NCI-H82 (cell line): ENCODE results near the gene SNAP25.

Source experiments
- DNase-seq: peaks from one replicate; lab custom pipeline; 2025; lab: John Stamatoyannopoulos, UW

The SNAP25 gene

DNA sequence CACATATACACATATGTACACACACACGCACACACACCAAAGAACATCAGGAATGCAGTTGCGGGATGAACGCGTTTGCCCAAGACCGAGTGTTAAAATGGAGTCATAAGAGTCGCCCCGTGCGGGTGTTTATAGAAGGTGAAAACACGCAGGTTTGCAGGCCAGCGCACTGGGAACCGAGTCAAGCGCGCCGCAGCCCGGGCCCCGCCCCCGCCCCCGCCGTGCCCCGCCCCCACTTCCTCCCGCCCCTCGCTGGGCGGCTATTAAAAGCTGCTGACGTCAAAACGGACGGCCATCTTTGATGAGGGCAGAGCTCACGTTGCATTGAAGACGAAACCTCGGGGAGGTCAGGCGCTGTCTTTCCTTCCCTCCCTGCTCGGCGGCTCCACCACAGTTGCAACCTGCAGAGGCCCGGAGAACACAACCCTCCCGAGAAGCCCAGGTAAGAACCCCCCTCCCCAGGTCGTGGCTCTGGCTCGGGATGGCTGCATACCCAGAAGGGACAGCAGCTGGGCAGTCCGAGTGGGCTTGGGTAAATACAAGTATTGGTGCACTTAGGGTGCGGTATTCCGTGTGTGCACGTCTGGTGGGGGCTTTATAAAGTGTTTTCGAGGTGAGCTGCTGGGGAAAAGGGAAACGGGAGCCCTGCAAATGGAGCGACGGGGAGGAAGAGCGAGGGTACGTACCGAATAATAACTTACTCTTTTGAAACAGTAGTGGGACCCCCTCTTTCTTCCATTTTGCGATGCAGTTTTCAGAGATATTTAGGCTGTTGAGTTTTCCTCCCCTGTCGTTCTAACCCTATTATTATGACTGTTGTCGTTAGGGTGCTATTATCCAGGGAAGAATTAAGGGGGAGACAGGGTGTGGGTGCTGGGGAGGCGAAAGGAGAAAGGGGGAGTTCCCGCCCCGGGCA, at the start of gene SNAP25:
TSS of gene SNAP25 (plus strand) at position 295 of the 916 bp plus-strand sequence. CDS start 56,662 bp downstream, outside the sequence.
- peak; percentile 97 for DNase-seq

DNA sequence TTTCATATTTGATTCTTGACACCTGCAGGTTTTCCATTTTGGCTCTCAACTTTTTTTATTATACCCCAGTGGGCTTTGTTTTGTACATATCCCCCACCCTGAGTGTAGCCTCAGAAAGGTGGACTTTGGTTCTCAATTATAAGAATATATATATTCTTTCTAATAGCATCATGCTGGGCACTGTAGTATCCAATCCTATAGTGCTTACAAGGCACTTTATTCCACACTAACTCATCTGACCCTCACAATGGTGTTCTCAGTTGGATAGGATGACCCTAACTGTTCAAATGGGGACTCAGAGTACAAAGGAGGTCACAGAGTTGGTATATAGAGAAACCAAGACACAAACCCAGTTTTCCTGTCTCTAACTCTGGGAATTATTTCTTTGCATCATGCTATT, 48.9 kb upstream of the SNAP25 start:
- no peak for DNase-seq

DNA sequence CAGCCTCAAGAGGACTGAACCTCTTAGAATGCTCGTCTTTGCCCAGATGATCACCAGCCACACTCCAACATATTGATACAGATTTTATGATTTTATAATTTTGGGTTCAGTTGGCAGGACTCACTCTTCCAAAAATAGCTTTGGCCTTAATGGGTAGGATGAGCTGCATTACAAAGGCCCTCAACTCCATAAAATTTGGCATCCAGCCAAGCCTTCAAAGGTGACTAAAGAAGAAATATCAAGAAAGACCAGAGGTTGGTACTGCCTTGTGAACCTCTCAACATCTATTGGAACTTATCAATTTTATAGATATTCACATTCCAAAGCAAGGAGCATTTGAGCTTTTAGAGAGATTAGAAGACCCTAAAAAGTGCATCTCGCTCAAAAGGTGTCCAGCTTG, 48.4 kb upstream of the SNAP25 start:
- DNase-seq, result no peak

DNA sequence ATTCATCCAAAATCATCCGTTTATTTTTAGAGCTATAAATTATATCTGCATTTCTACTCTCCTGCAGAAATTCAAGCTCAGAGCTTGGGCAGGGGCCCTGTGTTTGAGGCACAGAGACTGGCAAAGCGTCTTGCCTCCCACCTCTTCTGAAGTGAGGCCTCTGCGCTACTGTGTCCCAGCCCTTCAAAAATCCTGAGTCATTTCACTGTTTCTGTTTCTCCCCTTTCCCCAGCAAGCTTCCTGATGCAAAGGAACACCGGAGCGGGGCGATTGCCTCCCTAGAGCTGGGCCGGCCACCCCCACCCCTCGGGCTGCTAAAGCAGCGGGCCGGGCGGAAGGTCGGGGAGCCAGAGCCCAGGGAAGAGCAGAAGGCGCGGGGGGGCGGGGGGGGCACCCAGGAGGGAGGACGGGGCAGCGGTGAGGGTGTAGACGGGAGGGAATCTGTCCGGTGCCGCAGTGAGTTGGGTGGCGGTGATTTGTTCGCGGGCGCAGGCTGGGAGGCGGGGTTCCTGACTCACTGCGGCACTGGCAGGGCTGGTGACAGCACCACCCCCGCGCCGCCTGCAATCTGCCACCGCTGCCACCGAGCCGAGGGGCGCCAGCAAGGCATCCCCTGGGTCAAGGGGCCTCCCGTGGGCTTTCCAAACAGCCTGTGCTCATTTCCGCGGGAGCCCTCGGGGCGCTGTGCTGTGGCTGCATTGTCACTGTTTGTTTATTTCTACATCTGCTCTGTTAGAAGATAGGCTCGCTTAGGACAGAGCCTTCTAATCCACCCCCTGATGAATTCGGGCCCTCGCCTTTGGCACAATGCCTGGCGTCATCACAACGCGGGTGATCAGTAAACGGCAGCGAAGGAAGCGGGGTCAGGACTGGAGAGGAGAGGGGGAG, 46.5 kb upstream of the SNAP25 start:
- peak; percentile 61 for DNase-seq

DNA sequence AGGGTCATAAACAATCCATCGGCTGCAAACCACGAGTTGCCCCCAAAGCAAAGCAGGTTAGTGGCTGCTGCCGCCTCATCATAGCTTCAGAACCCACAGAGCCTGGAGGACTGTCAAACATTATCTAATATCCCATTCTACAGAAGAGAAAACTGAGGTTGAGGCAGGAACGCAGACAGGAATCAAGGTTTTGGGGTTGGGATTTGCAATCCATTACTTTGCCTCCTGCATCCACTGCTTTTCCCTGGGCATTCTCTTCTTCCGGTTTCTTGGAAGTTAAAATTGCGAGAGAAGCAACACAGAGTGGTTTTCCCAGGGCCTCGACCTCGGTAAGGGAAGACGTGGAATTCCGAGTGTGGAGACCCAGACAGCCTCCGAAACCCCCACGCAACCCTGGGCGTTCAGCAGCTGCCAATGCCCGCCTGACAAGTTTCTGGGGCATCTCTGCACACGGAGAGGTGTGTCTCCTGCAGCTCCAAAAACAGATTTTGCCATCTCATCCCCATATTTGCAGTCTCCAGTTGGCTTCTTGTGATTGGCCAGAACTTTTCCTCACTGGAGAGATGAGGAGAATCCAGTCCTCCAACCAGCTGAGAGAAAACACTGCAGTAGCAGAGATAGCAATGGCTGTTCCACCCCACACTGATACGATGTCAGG, 45.5 kb upstream of the SNAP25 start:
- no peak for DNase-seq

DNA sequence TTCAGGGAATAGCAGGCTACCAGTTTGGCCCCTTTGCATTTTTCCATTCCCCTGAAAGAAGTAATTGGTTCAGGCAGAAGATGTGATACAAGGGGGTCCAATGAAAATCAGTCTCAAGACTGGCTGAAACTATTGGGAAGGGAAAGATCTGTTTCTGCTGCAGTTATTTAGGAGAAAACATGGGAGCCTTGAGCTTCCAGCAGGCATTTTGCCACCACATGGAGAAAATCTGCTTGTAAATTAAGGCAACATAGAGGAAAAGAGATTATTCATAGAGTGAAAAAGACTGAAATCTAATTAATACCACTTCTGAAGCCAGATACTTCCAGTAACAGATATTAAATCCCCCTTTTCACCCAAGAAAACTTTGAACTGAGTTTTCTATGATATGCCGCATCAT, 44.2 kb upstream of the SNAP25 start:
- DNase-seq, result no peak

DNA sequence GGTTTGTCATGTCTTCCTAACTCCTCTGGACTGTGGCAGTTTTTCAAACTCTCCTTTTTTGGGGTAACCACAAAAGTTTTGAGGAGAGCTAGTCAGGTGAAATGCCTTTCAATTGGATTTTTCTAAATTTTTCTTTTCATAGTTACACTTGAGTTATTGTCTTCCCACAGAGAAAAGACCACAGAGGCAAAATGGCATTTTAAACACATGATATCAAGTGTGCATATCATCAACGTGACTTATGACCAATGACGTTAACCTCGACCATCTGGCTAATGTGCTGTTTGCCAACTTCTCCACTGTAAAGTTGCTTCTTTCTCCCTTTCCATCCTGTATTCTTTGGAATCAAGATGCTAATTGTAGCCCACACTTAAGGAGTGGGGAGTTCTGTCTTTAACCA, 41.3 kb upstream of the SNAP25 start:
- no peak for DNase-seq

DNA sequence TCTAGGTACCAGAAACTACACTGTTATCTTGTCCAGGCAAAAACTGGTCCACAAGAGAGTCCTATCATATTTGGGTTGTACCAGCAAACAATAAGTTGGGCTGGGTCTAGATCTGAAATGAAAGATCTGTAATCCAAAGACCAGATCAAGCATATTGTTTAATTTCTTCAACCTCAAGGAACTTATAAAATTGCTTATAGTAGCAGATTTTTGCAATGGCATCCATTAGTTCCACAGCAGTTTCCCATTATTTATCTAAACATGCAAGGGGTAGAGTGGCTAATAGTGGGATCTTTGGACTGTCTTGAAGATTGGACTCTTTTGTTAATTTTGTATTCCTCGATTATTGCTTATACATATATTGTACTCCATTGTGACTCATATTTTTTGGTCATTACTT, 40.5 kb upstream of the SNAP25 start:
- no peak for DNase-seq

DNA sequence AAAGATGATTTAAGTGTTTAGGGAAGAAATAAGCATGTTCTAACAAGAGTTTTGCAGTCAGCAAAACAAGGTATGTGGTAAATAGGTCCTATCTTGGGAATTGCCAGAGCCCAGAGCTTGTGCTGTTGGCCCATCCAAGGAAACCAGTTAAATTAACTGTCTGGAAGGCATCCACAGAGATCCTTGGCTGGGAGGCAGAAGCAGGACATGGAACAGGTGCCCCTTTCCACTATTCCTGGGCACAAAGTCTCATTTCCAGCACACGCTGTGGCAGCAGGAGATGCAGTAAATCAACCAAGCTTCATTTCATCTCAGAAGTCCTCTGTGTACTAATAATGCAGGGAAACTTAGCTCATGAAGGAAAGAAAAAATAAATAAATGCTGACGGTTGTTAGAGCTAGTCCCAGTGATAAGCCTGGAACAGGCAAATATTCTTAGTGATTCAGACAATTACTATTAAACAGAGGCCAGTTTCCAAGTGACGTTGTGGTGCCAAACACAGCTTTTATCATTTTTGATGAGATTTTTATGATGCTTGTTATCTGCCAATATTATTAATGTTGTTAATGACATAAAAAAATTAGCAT, 39.8 kb upstream of the SNAP25 start:
- DNase-seq, result no peak

DNA sequence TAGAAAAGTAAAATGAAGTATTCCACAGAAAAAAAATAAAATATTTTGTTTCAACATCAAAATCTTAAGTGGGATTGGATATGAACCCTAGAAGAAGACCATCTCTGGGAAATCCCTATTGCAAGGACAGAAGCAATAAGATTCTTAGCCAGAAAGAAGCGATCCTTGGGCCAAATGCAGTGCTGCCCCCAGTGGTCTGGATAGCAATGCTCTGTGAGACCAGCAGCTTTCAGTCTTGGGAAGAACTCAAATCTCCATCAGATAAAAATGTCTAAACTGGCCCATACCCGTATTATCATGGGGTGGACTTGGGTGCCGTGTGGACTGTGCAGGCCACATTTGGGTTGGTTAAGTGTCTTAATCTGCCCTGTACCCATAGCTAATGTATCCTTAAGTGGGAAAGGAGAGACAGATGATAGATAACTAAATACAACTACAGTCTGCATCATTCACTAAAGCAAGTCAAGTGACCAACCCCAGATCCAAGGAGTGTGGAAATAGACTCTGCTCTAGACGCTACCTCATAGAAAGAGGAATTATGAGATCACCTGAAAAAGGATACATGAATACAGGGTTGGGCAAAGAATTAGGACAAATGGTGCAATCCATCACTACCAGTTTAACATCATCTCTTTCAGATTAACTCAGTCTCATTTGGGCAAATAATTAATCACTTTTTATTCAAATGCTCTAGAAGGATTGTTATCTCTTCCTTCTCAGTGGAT, 38.9 kb upstream of the SNAP25 start:
- peak; percentile 44 for DNase-seq

DNA sequence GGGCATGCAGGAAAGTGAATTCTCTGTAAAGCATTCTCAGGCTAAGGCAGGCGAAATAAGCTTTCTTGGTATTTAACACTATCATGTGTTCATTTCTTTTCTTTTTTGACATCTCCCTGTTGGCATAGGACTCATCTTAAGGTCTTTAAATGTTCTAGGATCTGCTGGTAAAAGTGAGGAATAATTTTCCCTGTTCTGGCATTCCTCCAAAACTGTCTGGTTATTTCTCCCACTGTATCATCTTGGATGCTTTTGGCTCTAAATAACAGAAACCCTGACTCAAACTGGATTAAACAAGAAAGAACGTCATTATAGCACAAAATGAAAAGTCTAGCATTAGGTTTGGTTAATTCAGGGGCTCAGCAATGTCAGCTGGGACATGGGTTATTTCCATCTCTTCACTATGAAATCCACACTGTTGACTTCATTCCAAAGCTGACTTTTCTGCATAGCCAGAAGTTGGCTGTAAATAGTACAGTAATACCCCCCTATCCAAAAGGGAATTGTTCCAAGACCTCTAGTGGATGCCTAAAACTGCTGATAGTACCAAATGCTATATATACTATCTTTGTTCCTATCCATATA, 37.9 kb upstream of the SNAP25 start:
- no peak for DNase-seq

DNA sequence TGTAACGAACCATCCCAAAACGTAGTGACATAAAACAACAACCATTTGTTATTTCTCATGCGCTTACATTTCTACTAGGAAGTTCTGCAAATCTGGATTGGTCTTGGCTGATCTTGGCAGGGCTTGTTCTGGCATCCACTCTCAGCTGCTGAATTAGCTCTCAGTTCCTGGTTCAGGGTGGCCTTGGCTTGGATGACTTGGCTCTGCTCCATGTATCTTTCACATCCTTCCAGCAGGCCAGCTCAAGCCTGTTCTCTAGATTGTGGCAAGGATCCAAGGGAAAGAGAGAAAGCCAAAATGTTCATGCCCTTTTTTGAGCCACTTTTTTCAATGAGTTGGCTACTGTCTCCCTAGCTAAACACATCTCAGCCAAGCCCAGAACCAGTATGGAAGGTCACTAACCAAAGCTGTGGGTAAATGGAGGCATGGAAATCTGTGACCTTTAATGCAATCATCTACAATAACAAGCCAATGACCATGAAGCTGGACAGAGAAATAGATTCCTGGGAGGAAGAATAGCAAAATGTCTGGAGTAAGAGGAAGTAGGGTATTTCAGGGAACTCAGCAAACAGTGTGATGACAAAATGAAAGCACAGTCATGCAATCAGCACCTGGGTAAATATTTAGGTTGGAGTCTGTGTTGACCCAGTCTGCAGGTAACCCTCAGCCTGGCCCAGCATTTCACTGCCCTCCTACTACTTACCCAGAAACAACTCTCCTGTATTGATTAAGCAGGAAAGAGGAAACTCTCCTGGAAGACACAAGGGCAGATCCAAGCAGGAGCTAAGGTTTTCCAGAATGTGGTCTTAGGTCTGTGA, 32.7 kb upstream of the SNAP25 start:
- no peak for DNase-seq

DNA sequence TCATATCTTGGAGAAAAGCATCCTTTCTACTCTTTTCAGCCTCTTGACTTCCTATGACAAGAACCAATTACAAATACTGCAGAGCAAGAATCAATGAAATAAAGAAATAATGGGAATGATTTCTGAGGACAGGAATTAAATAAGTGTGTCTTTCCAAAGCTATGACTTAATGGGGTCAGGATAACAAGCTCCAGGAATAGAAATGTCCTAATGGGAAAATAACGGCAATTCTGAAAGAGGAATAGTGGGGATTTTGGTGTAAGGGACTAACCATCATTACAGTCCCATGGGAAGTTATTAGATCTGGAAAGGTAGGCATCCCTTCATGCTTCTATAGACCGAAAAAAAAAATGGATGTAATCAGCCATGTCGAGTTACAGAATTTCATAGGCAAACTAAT, 28.2 kb upstream of the SNAP25 start:
- no peak for DNase-seq

DNA sequence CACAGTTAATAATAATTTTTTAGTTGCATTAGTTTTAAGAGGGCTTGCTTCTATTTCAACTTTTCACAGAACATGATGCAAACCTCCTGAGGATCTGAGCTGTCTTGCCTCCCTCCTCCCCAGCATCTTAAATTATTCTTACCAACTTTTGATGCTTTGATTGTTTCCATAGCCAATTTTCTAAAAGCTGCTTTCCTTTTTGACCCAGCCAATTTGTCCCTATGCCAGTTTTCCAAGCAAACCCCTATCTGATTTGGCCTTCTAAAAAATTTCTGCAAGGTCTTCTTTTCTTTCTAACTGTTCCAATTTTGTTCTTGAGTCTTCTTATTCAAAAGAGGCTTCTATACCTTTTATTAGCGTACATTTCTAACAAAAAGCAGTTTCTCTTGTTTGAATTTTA, 26.5 kb upstream of the SNAP25 start:
- DNase-seq, result no peak

DNA sequence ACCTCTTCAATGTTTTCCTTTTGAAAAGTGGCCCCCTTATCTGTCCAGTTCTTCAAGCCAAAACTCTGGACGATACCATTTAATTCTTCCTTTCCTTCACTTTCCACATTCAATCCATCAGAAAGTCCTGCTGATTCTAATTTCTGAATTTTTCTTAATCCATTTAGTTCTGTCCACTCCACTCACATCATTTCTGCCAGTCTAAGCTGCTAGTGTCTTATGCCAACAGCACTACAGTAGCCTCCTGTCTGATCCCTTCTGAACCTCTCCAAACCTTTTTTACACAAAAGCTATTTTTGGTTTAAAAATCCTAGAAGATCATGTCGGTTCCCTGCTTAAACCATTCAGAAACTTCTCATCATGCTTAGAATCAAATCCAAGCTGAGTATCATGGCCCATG, 24.5 kb upstream of the SNAP25 start:
- no peak for DNase-seq

DNA sequence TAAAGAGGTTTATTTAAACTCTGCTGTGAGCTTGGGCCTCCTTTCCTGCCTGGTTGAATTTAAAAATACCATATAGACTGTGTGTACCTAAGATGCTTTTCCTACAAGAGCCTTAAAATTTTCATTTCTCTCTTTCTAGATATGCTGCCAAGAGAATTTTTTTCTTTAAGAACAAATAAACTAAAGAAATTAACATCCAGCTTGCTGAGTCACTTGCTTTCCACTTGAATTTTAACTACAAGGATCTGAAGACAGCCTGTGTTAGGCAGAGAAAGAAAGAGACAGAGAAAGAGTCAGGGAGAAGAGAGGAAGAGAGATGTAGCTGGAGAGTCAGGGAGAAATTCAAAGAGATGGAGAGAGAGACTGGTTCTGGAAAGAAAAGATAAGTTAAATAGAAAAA, 18.3 kb upstream of the SNAP25 start:
- no peak for DNase-seq

DNA sequence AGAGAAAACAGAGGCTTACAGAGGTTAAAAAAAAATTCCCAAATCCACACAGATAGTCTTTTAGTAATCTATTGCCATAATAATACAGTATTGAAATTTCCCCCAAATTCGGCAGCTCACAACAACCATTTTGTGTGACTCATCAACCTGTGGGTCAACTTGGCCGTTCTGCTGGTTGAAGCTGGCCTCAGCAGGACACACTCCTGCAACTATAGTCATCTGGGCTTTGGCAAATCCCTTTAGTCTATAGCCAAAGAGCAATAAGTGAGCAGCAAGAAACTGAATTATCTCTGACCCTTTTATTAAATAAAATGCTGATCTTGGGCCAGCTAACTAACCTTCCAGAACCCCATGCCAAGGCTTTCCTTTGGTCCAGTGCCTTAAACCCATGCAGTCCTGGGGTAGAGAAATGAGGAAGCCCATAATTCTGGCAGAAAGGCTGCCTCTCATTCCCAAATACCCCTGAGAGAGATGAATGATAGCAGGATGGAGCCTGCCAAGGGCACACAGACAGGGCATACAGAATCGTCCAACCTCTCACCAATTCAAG, 17.2 kb upstream of the SNAP25 start:
- DNase-seq, result no peak

DNA sequence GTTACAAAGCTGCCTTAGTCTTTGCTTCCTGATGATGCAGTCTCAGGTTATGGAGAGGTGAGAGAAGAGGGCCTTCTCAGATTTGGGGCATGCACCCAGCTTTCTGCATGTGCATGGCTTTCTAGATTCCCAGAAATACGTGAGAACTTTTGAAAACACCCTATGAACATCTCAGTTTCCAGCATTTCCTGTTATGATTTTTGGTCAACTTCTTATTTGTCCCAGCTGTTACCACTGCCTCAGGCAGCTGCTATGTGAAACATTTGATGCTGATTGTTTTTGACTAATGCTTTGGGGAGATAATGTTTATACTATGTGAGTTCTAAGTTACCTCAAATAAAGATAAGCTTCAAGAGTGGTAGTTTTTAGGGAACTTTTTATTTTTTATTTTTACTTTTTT, 9.5 kb upstream of the SNAP25 start:
- no peak for DNase-seq

DNA sequence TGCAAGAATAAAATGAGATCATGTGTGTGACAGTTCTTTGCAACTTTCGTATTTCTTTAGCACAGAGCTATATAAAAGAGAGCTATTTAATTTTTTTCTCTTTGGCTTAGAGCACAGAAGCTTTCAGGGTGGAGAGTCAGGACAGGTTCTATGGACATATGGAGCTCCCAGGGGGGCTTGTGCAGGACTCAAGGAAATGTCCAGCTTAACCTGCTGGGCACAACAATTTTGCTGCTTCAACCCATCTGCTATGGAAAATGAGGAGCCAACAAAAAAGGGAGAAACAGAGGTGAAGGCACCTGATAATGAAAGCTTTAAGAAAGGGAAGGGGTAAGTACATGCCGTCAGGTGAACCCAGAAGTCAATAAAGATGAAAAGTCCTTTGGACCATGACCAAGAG, 5.1 kb upstream of the SNAP25 start:
- DNase-seq, result no peak
